ENCODE measurements around the gene DBN1.

DNA sequence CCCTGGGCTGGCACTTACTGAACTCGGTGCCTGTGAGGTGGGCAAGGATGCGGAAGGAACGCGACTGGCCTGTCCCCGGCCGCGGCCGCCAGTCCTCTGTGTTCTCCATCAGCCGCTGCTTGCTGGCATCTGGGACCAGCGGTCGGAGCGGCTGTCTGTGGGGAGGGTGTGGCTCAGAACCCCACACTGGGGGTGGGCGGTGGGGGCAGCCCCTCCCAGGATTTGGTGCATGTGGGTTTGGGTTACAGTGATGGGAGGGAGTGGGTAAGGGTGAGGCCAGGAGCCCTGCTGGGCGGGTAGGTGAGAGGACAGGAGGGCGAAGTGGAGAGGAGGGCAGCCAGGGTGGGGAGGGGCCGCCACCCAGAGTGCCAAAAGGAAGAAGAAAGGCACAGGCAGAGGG is 17.6 kb upstream of the DBN1 start:
- TF ChIP-seq, protein P1, sequence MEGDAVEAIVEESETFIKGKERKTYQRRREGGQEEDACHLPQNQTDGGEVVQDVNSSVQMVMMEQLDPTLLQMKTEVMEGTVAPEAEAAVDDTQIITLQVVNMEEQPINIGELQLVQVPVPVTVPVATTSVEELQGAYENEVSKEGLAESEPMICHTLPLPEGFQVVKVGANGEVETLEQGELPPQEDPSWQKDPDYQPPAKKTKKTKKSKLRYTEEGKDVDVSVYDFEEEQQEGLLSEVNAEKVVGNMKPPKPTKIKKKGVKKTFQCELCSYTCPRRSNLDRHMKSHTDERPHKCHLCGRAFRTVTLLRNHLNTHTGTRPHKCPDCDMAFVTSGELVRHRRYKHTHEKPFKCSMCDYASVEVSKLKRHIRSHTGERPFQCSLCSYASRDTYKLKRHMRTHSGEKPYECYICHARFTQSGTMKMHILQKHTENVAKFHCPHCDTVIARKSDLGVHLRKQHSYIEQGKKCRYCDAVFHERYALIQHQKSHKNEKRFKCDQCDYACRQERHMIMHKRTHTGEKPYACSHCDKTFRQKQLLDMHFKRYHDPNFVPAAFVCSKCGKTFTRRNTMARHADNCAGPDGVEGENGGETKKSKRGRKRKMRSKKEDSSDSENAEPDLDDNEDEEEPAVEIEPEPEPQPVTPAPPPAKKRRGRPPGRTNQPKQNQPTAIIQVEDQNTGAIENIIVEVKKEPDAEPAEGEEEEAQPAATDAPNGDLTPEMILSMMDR (IDR thresholded peaks at IDR 0.05): no peak
- no peak for TF ChIP-seq POLR2A (IDR thresholded peaks at IDR 0.05)
